HepG2 (cell line): Measurements from ENCODE around the gene RRP12. TPM values are rescaled to one million over a fixed set of nuclear protein-coding genes. Genes with fewer than 3 reads are reported as not detected.

Source experiments
- GFI1 ChIP-seq: sonication (generic); formaldehyde crosslinking; IDR thresholded peaks from 2 replicates; pipeline ENCODE4 v1.5.0; 2020; ENCODE audit warnings: missing genetic modification reagents, mild to moderate bottlenecking, borderline replicate concordance
- KDM2A ChIP-seq: sonication (generic); formaldehyde crosslinking; IDR thresholded peaks from 2 replicates; pipeline ENCODE4 v1.4.0; 2020; ENCODE audit warnings: low read depth, missing genetic modification reagents, borderline replicate concordance
- MBNL3 ChIP-seq: fragments of 250-450 bp; sonication (Bioruptor Pico); conservative IDR thresholded peaks from 2 replicates; pipeline ENCODE4 v1.8.0; 2022; ENCODE audit warnings: mild to moderate bottlenecking, inconsistent platforms
- MED13 ChIP-seq: sonication (generic); formaldehyde crosslinking; IDR thresholded peaks from 2 replicates; pipeline ENCODE4 v1.5.0; 2020; ENCODE audit warnings: missing genetic modification reagents
- MEIS1 ChIP-seq: sonication (generic); formaldehyde crosslinking; IDR thresholded peaks from 2 replicates; pipeline ENCODE4 v1.9.0; 2021; ENCODE audit warnings: mild to moderate bottlenecking, missing genetic modification reagents, moderate library complexity, borderline replicate concordance
- MTF1 ChIP-seq: sonication (generic); formaldehyde crosslinking; IDR thresholded peaks from 2 replicates; pipeline ENCODE4 v1.5.0; 2020; ENCODE audit warnings: missing genetic modification reagents
- NFE2L1 ChIP-seq: sonication (generic); formaldehyde crosslinking; IDR thresholded peaks from 2 replicates; pipeline ENCODE4 v1.4.0; 2020; ENCODE audit warnings: missing genetic modification reagents, mild to moderate bottlenecking, borderline replicate concordance
- SRF ChIP-seq: IDR thresholded peaks from 2 replicates; pipeline ENCODE4 v1.6.1; 2011; ENCODE audit warnings: mild to moderate bottlenecking, low read depth, low read length, moderate library complexity
- SYNCRIP ChIP-seq: fragments of 200-400 bp; formaldehyde crosslinking; IDR thresholded peaks from 2 replicates; pipeline ENCODE4 v1.6.1; 2018; ENCODE audit warnings: mild to moderate bottlenecking, low read depth, low read length; ENCODE audit not compliant: insufficient read depth
- TBL1XR1 ChIP-seq: fragments of 150-350 bp; IDR thresholded peaks from 2 replicates; pipeline ENCODE4 v1.6.1; 2014; ENCODE audit warnings: borderline replicate concordance, low read length; ENCODE audit not compliant: partially characterized antibody
- ZMYM4 ChIP-seq: sonication (generic); formaldehyde crosslinking; IDR thresholded peaks from 2 replicates; pipeline ENCODE4 v1.8.1; 2023; ENCODE audit warnings: mild to moderate bottlenecking, missing genetic modification reagents
- ZNF17 ChIP-seq: sonication (generic); formaldehyde crosslinking; IDR thresholded peaks from 2 replicates; pipeline ENCODE4 v1.5.0; 2020; ENCODE audit warnings: mild to moderate bottlenecking, missing genetic modification reagents
- ZNF326 ChIP-seq: sonication (generic); formaldehyde crosslinking; IDR thresholded peaks from 2 replicates; pipeline ENCODE4 v1.4.0; 2020; ENCODE audit warnings: missing genetic modification reagents, borderline replicate concordance
- ZNF768 ChIP-seq: sonication (generic); formaldehyde crosslinking; IDR thresholded peaks from 2 replicates; pipeline ENCODE4 v1.4.0; 2020; ENCODE audit warnings: missing genetic modification reagents
- ZNF850 ChIP-seq: sonication (generic); formaldehyde crosslinking; conservative IDR thresholded peaks from 2 replicates; pipeline ENCODE4 v1.9.0; 2021; ENCODE audit warnings: mild to moderate bottlenecking, missing genetic modification reagents
- polyA plus RNA-seq, 8 experiments: library from polyadenylated mRNA; depleted of rRNA in 3 of 8; stranded (reverse) in 7 of 8; unstranded in 1 of 8; fragments of >200 nt; fragmentation: Illumina TruSeq in 4 of 8; extraction: Trizol in 4 of 8; gene quantifications; 2 replicates each; pipeline versions ENCODE4 v1.2.1 to v1.2.3, GENCODE V29; 2011 to 2016; ENCODE audit warnings: low read depth in 4 of 8, missing spikeins in 1 of 8, mixed read lengths in 1 of 8; ENCODE audit not compliant: insufficient read depth in 1 of 8
- total RNA-seq, 5 experiments: library from RNA; depleted of rRNA; stranded (reverse); fragments of >200 nt; fragmentation: Illumina TruSeq; extraction: Trizol; gene quantifications; 2 replicates each; pipeline ENCODE4 v1.2.3, GENCODE V29; 2016; ENCODE audit warnings: low read depth in 1 of 5
- TF ChIP-seq, protein P1 (sequence below): IDR thresholded peaks from 2 replicates; pipeline ENCODE4 v1.6.1; 2016
- TF ChIP-seq, protein P2 (sequence below): fragments of 450-650 bp; IDR thresholded peaks from 2 replicates; pipeline ENCODE4 v1.6.1; 2017; ENCODE audit warnings: mild to moderate bottlenecking
- TF ChIP-seq, protein P3 (sequence below): sonication (generic); formaldehyde crosslinking; IDR thresholded peaks from 2 replicates; pipeline ENCODE4 v1.4.0; 2020; ENCODE audit warnings: mild to moderate bottlenecking, low read depth, missing genetic modification reagents
- TF ChIP-seq, protein P4 (sequence below): sonication (generic); formaldehyde crosslinking; IDR thresholded peaks from 2 replicates; pipeline ENCODE4 v1.4.0; 2020; ENCODE audit warnings: missing genetic modification reagents
- TF ChIP-seq, protein P5 (sequence below): sonication (generic); formaldehyde crosslinking; conservative IDR thresholded peaks from 2 replicates; pipeline ENCODE4 v1.8.0; 2022; ENCODE audit warnings: low read depth, missing genetic modification reagents
- TF ChIP-seq, protein P6 (sequence below): IDR thresholded peaks from 2 replicates; pipeline ENCODE4 v1.6.1; 2012; ENCODE audit warnings: inconsistent platforms

RRP12 gene
- total and polyA plus RNA-seq, 2 of the 13 experiments (the other 11 are each of a cell fraction or from before 2014, with no cell fraction given), result 13.2 to 39.4 TPM

DNA sequence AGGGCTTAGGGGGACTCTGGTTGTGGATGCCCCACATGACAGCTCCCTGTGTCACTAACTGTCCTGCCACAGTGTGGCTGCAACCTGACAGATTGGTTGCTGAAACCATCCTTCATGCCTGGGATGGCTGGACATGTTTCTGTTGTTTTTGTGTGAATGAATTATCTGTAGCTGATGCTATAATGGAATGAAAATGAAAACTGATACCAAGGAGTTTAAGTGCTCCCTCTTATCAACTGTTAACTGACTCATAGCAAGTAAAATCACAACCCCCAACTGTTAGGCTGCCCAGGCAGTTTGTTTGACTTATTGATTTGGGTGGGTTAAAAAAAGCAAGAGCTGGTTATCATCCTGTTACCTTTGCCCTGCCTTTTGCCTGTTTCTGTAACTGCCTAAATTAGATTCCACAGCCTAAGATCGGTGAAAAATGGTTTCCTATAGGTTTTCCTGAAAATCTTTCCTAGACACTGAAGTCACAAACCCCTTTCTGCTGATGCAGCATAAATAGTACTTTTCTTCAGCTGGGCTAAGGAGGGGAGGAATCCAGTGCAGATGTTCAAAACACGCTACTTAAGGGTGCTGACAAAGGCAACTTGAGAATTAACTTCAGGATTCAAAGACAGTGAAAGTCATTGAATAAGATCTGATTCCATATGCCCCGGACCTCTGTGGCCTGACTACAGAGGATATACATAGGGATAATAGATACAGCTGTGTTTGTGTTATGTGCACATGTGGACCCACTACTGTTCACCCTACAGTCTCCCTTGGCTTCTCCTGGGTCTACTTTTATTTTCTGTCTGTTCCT is 72.3 kb downstream of the RRP12 start (continued):
- TF ChIP-seq, protein P1, sequence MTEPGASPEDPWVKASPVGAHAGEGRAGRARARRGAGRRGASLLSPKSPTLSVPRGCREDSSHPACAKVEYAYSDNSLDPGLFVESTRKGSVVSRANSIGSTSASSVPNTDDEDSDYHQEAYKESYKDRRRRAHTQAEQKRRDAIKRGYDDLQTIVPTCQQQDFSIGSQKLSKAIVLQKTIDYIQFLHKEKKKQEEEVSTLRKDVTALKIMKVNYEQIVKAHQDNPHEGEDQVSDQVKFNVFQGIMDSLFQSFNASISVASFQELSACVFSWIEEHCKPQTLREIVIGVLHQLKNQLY, result no peak
- TF ChIP-seq MTF1 (CRISPR knock-in tag) (no peak), GFI1 (CRISPR knock-in tag) (peak; percentile 98), SYNCRIP (no peak), TBL1XR1 (peak; percentile 72), MED13 (no peak; the same call in 1 of the 2 replicates), ZMYM4 (CRISPR knock-in tag) (peak; percentile 44; the same call in 1 of the 2 replicates), NFE2L1 (CRISPR knock-in tag) (no peak), ZNF850 (CRISPR knock-in tag) (no peak), MEIS1 (CRISPR knock-in tag) (no peak), SRF (no peak), ZNF326 (CRISPR knock-in tag) (no peak), ZNF768 (CRISPR knock-in tag) (no peak), ZNF17 (no peak), MBNL3 (CRISPR knock-in tag) (no peak), KDM2A (no peak)
- TF ChIP-seq, protein P2, sequence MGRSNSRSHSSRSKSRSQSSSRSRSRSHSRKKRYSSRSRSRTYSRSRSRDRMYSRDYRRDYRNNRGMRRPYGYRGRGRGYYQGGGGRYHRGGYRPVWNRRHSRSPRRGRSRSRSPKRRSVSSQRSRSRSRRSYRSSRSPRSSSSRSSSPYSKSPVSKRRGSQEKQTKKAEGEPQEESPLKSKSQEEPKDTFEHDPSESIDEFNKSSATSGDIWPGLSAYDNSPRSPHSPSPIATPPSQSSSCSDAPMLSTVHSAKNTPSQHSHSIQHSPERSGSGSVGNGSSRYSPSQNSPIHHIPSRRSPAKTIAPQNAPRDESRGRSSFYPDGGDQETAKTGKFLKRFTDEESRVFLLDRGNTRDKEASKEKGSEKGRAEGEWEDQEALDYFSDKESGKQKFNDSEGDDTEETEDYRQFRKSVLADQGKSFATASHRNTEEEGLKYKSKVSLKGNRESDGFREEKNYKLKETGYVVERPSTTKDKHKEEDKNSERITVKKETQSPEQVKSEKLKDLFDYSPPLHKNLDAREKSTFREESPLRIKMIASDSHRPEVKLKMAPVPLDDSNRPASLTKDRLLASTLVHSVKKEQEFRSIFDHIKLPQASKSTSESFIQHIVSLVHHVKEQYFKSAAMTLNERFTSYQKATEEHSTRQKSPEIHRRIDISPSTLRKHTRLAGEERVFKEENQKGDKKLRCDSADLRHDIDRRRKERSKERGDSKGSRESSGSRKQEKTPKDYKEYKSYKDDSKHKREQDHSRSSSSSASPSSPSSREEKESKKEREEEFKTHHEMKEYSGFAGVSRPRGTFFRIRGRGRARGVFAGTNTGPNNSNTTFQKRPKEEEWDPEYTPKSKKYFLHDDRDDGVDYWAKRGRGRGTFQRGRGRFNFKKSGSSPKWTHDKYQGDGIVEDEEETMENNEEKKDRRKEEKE, result no peak
- TF ChIP-seq, protein P3, sequence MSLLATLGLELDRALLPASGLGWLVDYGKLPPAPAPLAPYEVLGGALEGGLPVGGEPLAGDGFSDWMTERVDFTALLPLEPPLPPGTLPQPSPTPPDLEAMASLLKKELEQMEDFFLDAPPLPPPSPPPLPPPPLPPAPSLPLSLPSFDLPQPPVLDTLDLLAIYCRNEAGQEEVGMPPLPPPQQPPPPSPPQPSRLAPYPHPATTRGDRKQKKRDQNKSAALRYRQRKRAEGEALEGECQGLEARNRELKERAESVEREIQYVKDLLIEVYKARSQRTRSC (CRISPR knock-in tag), result no peak
- TF ChIP-seq, protein P4, sequence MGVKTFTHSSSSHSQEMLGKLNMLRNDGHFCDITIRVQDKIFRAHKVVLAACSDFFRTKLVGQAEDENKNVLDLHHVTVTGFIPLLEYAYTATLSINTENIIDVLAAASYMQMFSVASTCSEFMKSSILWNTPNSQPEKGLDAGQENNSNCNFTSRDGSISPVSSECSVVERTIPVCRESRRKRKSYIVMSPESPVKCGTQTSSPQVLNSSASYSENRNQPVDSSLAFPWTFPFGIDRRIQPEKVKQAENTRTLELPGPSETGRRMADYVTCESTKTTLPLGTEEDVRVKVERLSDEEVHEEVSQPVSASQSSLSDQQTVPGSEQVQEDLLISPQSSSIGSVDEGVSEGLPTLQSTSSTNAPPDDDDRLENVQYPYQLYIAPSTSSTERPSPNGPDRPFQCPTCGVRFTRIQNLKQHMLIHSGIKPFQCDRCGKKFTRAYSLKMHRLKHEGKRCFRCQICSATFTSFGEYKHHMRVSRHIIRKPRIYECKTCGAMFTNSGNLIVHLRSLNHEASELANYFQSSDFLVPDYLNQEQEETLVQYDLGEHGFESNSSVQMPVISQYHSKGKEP (CRISPR knock-in tag), result no peak
- TF ChIP-seq, protein P5, sequence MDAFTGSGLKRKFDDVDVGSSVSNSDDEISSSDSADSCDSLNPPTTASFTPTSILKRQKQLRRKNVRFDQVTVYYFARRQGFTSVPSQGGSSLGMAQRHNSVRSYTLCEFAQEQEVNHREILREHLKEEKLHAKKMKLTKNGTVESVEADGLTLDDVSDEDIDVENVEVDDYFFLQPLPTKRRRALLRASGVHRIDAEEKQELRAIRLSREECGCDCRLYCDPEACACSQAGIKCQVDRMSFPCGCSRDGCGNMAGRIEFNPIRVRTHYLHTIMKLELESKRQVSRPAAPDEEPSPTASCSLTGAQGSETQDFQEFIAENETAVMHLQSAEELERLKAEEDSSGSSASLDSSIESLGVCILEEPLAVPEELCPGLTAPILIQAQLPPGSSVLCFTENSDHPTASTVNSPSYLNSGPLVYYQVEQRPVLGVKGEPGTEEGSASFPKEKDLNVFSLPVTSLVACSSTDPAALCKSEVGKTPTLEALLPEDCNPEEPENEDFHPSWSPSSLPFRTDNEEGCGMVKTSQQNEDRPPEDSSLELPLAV (CRISPR knock-in tag), result no peak
- TF ChIP-seq, protein P6, sequence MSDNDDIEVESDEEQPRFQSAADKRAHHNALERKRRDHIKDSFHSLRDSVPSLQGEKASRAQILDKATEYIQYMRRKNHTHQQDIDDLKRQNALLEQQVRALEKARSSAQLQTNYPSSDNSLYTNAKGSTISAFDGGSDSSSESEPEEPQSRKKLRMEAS, result no peak
